Prostate gland (tissue), 2 donors: ENCODE measurements around the gene HSD3B1. TPM values are rescaled to one million over a fixed set of nuclear protein-coding genes. Genes with fewer than 3 reads are reported as not detected.
A peak's percentile ranks its signal among the peaks of the same experiment; 100 is the strongest.

ENCODE experiments used
- DNase-seq: peaks from one replicate; pipeline ENCODE4 v3.0.0-alpha.2; 2019; ENCODE audit warnings: low spot score
- H3K27ac ChIP-seq, 2 donors: fragments of 200-600 bp; sonication (generic); 2 replicates each; pipeline ENCODE4 v1.5.1; 2017 to 2019
- H3K27me3 ChIP-seq: fragments of 200-600 bp; sonication (generic); replicated peaks from 2 replicates; pipeline ENCODE4 v1.5.1; 2019; ENCODE audit not compliant: insufficient read depth
- H3K36me3 ChIP-seq, 2 donors: fragments of 200-600 bp; sonication (generic); 1 replicate in 1 of 2; 2 replicates in 1 of 2; pipeline versions ENCODE4 v1.5.1 to v1.8.1; 2017 to 2019
- H3K4me1 ChIP-seq: fragments of 200-600 bp; sonication (generic); replicated peaks from 2 replicates; pipeline ENCODE4 v1.5.1; 2019
- H3K4me3 ChIP-seq, 2 donors: fragments of 200-600 bp; sonication (generic); 2 replicates each; pipeline ENCODE4 v1.5.1; 2017 to 2019
- H3K9me3 ChIP-seq: fragments of 200-600 bp; sonication (generic); 2 replicates; pipeline ENCODE4 v1.5.1; 2017
- CTCF ChIP-seq, 4 experiments: fragments of 200-600 bp in 2 of 4; fragments of 450-650 bp in 2 of 4; sonication (generic) in 2 of 4; IDR thresholded peaks; 1 replicate in 3 of 4; 2 replicates in 1 of 4; pipeline ENCODE4 v1.5.1; 2016 to 2019; ENCODE audit warnings: antibody characterized with exemption in 4 of 4, mild to moderate bottlenecking in 2 of 4, moderate library complexity in 2 of 4
- POLR2A ChIP-seq: fragments of 450-650 bp; IDR thresholded peaks from one replicate; pipeline ENCODE4 v1.6.1; 2016; ENCODE audit warnings: antibody characterized with exemption, mild to moderate bottlenecking
- POLR2AphosphoS5 ChIP-seq: sonication (generic); formaldehyde crosslinking; IDR thresholded peaks from one replicate; pipeline ENCODE4 v1.6.1; 2017; ENCODE audit warnings: antibody characterized with exemption
- WGBS: methylation state at CpG from one replicate; pipeline ENCODE4 v1.1.5; 2018; 5-methylcytosine and 5-hydroxymethylcytosine counted together
- intact Hi-C: fragments of 100-400 bp; cut with DNase I; formaldehyde crosslinking; loops from one replicate; pipeline ENCODE4 v1.14.2; 2022
- total RNA-seq, 2 donors: library from RNA; depleted of rRNA; stranded (reverse); fragments of >200 nt; gene quantifications; one replicate each; pipeline ENCODE4 v1.1.0, GENCODE V29; 2016

HSD3B1 gene
- total RNA-seq, 2 donors from 2014 or later, result not detected

DNA sequence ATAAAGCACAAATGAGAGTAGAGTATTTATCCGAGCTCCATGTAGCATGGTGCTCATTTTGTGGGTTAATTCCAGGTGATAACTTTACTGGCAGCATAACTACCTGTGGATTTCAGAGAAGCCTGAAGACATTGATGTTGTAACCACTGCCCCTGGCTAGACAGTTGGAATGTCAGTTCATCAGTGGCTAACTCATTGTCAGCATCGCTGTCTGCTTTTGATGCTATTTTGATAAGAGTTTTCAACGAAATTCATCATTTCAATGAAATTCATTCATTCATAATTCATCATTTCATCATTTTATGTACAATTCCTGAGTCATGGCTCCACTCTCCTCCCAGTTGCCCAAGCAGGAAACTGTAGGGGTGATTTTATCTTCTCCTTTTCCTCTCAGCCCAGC lies 34.4 kb downstream of the HSD3B1 start:
- TF ChIP-seq POLR2AphosphoS5 (no peak), CTCF (IDR thresholded peaks at IDR 0.05) (no peak), POLR2A (no peak)
- peak overlapping the region in 1 of 2 donors; percentile 83 for H3K27ac ChIP-seq
- intact Hi-C loops, result no loop called here

DNA sequence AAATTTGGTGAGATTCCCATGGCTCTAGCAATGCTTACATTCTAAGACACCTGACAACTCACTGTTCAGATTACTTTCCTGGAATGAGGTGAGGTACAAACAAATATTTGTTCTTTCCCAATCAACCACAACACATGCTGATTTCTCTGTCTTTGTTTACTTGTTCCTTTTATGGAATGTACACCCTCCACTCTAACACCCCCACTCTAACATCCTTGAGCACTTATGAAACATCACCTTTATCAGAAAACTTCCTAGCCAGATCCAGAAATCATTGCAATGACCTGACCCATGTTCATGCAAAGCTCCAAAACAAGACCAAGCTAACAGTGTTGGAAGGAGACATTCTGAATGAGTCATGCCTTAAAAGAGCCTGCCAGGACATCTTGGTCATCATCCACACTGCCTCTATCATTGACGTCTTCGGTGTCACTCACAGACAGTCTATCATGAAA lies 35.5 kb downstream of the HSD3B1 start:
- no peak overlapping the region for H3K4me3 ChIP-seq
- intact Hi-C loops, result no loop called here
- H3K4me1 ChIP-seq, result peaks cover 4% of the 10 kb centered on the region
- TF ChIP-seq POLR2AphosphoS5 (peak; percentile 79), CTCF (IDR thresholded peaks at IDR 0.05) (no peak), POLR2A (no peak)
- 70% methylated on average over 2 of the region's 2 CpGs for WGBS
- no peaks in the 10 kb centered on the region for H3K9me3 ChIP-seq
- DNase-seq, result peak; percentile 28
- H3K36me3 ChIP-seq, result no peaks in the 10 kb centered on the region
- peak overlapping the region; percentile 30 to 83 for H3K27ac ChIP-seq
- no peaks in the 10 kb centered on the region for H3K27me3 ChIP-seq

More for the DNA sequence above, 34.4 kb downstream of the HSD3B1 start:
- DNase-seq, result no peak
- Histone ChIP-seq H3K9me3 (no peaks in the 10 kb centered on the region), H3K4me1 (peaks cover 4% of the 10 kb centered on the region), H3K27me3 (no peaks in the 10 kb centered on the region), H3K4me3 (no peak overlapping the region), H3K36me3 (no peaks in the 10 kb centered on the region)
- WGBS, result 77% methylated on average over 3 of the region's 3 CpGs

DNA sequence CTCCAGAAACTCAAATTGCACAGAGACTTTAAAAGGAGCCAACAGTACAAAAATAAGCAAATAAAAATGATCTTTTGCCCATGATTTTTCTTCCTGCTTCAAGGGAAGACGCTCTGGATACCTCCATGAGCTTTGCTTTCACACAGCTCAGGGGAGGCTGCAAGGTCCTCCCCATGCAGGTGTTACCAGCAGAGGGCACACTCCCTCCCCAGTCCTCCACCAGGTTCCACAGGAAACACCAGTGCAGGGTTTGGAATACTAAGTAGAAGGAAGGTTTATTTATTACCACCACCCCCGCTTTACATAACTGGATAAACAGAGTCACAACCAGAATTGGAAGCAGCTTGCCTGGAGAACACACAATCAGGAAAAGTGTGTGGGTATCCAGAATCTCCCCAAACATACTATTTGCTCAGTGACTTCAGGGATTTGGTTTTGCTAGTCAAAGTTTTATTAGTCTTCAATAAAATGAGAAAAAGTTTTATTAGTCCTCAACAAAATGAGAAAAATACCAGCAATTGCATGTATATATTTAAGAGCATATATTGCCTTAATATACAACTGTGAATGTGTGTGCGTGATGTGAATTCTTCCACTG lies 37.3 kb downstream of the HSD3B1 start:
- Histone ChIP-seq H3K4me1 (peaks cover 4% of the 10 kb centered on the region), H3K9me3 (no peaks in the 10 kb centered on the region), H3K27ac (no peak overlapping the region), H3K36me3 (no peaks in the 10 kb centered on the region), H3K4me3 (no peak overlapping the region), H3K27me3 (no peaks in the 10 kb centered on the region)
- intact Hi-C loops, result no loop called here
- 52% methylated on average over 3 of the region's 3 CpGs for WGBS
- DNase-seq, result no peak
- no peak for TF ChIP-seq POLR2A
- TF ChIP-seq CTCF (IDR thresholded peaks at IDR 0.05), result no peak
- no peak for TF ChIP-seq POLR2AphosphoS5

DNA sequence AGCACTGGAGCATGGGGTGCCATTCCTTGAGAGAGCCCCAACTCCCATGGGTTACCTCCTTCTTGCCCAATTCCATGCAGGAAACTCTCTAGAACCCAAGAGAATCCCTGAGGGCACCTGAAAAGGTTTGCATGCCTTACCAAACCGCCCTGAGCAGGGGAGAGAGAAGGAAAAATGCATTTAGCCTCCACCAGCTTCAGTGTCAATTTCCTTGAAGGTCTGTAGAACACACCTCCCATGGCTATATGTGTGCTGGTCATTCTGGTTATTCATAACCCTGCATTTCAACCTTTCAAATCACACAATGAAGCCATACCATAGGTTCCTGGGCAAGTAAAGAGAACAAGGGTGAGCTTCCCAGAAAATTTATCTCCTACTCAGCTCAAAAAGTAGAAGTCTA lies 39.6 kb downstream of the HSD3B1 start:
- Histone ChIP-seq H3K9me3 (no peaks in the 10 kb centered on the region), H3K27ac (no peak overlapping the region), H3K36me3 (no peaks in the 10 kb centered on the region), H3K4me1 (peaks cover 4% of the 10 kb centered on the region), H3K4me3 (no peak overlapping the region), H3K27me3 (no peaks in the 10 kb centered on the region)
- intact Hi-C loops, result no loop called here
- DNase-seq, result no peak
- TF ChIP-seq POLR2AphosphoS5 (no peak), CTCF (IDR thresholded peaks at IDR 0.05) (no peak), POLR2A (no peak)
- 79% methylated on average over 1 of the region's 1 CpG for WGBS

DNA sequence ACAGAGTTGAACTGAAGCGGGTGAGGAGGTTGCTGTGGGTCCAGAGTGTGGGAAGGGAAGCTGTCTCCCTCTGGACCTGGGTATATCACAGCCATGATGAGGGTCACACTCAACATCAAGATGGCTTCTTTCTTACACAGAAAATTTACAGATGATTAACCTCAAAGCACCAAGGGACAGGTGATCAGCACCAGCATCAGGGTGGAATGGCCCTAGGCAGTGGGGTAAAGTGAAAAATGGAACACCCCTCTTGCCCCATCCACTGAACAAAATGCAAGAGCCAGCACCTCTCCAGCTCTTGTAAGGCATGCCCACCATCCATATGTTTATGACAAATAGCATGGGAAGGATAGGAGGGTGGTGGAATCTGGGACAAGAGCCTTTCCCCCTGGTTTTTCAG lies 40.3 kb downstream of the HSD3B1 start:
- H3K36me3 ChIP-seq, result no peaks in the 10 kb centered on the region
- peaks cover 4% of the 10 kb centered on the region for H3K4me1 ChIP-seq
- no peak for DNase-seq
- intact Hi-C loops, result no loop called here
- no peaks in the 10 kb centered on the region for H3K9me3 ChIP-seq
- H3K4me3 ChIP-seq, result no peak overlapping the region
- no peak overlapping the region for H3K27ac ChIP-seq
- WGBS, result 96% methylated on average over 1 of the region's 1 CpG
- no peaks in the 10 kb centered on the region for H3K27me3 ChIP-seq
- TF ChIP-seq POLR2A (no peak), POLR2AphosphoS5 (no peak), CTCF (IDR thresholded peaks at IDR 0.05) (no peak)
